HepG2 (cell line): ENCODE results near the gene ZFYVE27. TPM values are rescaled to one million over a fixed set of nuclear protein-coding genes. Genes with fewer than 3 reads are reported as not detected.

Experiments used
- ARHGAP35 ChIP-seq: sonication (generic); formaldehyde crosslinking; IDR thresholded peaks from 2 replicates; pipeline ENCODE4 v1.9.0; 2022; ENCODE audit warnings: mild to moderate bottlenecking, inconsistent platforms, moderate library complexity, missing genetic modification reagents, borderline replicate concordance
- GLMP ChIP-seq: sonication (generic); formaldehyde crosslinking; IDR thresholded peaks from 2 replicates; pipeline ENCODE4 v1.9.0; 2021; ENCODE audit warnings: missing genetic modification reagents, mild to moderate bottlenecking, borderline replicate concordance
- GTF3A ChIP-seq: sonication (generic); formaldehyde crosslinking; conservative IDR thresholded peaks from 2 replicates; pipeline ENCODE4 v1.4.0; 2020; ENCODE audit warnings: mild to moderate bottlenecking, missing genetic modification reagents
- HDAC1 ChIP-seq: sonication (generic); formaldehyde crosslinking; IDR thresholded peaks from 2 replicates; pipeline ENCODE4 v1.5.1; 2020; ENCODE audit warnings: mild to moderate bottlenecking, missing genetic modification reagents
- KMT2A ChIP-seq: sonication (generic); formaldehyde crosslinking; IDR thresholded peaks from 2 replicates; pipeline ENCODE4 v1.4.0; 2020; ENCODE audit warnings: missing genetic modification reagents
- MAF1 ChIP-seq: sonication (generic); formaldehyde crosslinking; IDR thresholded peaks from 2 replicates; pipeline ENCODE4 v1.5.0; 2020; ENCODE audit warnings: missing genetic modification reagents, borderline replicate concordance
- NFKBIZ ChIP-seq: IDR thresholded peaks from 2 replicates; pipeline ENCODE4 v1.6.1; 2018; ENCODE audit warnings: missing genetic modification reagents, missing compliant biosample characterization
- PRMT3 ChIP-seq: sonication (generic); formaldehyde crosslinking; IDR thresholded peaks from 2 replicates; pipeline ENCODE4 v1.8.1; 2022; ENCODE audit warnings: low read depth, mild to moderate bottlenecking, moderate library complexity, missing genetic modification reagents, borderline replicate concordance
- PTBP1 ChIP-seq: fragments of 200-400 bp; formaldehyde crosslinking; IDR thresholded peaks from 2 replicates; pipeline ENCODE4 v1.6.1; 2018; ENCODE audit warnings: low read length, low read depth; ENCODE audit not compliant: poor library complexity, severe bottlenecking
- SALL2 ChIP-seq: sonication (generic); formaldehyde crosslinking; IDR thresholded peaks from 2 replicates; pipeline ENCODE4 v1.8.1; 2023; ENCODE audit warnings: mild to moderate bottlenecking, missing genetic modification reagents, inconsistent platforms
- SAP130 ChIP-seq: IDR thresholded peaks from 2 replicates; pipeline ENCODE4 v1.6.1; 2016; ENCODE audit warnings: low read depth
- SIN3B ChIP-seq: fragments of 150-350 bp; IDR thresholded peaks from 2 replicates; pipeline ENCODE4 v1.6.1; 2014; ENCODE audit warnings: low read length
- TEAD3 ChIP-seq: optimal IDR thresholded peaks from 2 replicates; pipeline ENCODE3; 2016; ENCODE audit warnings: borderline replicate concordance
- ZNF557 ChIP-seq: sonication (generic); formaldehyde crosslinking; IDR thresholded peaks from 2 replicates; pipeline ENCODE4 v1.4.0; 2020; ENCODE audit warnings: missing genetic modification reagents
- ZNF562 ChIP-seq: sonication (generic); formaldehyde crosslinking; IDR thresholded peaks from 2 replicates; pipeline ENCODE4 v1.8.0; 2022; ENCODE audit warnings: missing genetic modification reagents, borderline replicate concordance
- ZNF749 ChIP-seq: sonication (generic); formaldehyde crosslinking; IDR thresholded peaks from 2 replicates; pipeline ENCODE4 v1.8.0; 2022; ENCODE audit warnings: mild to moderate bottlenecking, missing genetic modification reagents, moderate library complexity, borderline replicate concordance
- ZNF788 ChIP-seq: sonication (generic); formaldehyde crosslinking; IDR thresholded peaks from 2 replicates; pipeline ENCODE4 v1.5.0; 2020; ENCODE audit warnings: mild to moderate bottlenecking, missing genetic modification reagents, borderline replicate concordance
- polyA plus RNA-seq, 8 experiments: library from polyadenylated mRNA; depleted of rRNA in 3 of 8; stranded (reverse) in 7 of 8; unstranded in 1 of 8; fragments of >200 nt; fragmentation: Illumina TruSeq in 4 of 8; extraction: Trizol in 4 of 8; gene quantifications; 2 replicates each; pipeline versions ENCODE4 v1.2.1 to v1.2.3, GENCODE V29; 2011 to 2016; ENCODE audit warnings: low read depth in 4 of 8, missing spikeins in 1 of 8, mixed read lengths in 1 of 8; ENCODE audit not compliant: insufficient read depth in 1 of 8
- total RNA-seq, 5 experiments: library from RNA; depleted of rRNA; stranded (reverse); fragments of >200 nt; fragmentation: Illumina TruSeq; extraction: Trizol; gene quantifications; 2 replicates each; pipeline ENCODE4 v1.2.3, GENCODE V29; 2016; ENCODE audit warnings: low read depth in 1 of 5
- TF ChIP-seq, protein P1 (sequence below): sonication (generic); formaldehyde crosslinking; conservative IDR thresholded peaks from 2 replicates; pipeline ENCODE4 v1.5.0; 2020; ENCODE audit warnings: missing genetic modification reagents
- TF ChIP-seq, protein P2 (sequence below): sonication (generic); formaldehyde crosslinking; IDR thresholded peaks from 2 replicates; pipeline ENCODE4 v1.5.0; 2020; ENCODE audit warnings: mild to moderate bottlenecking, missing genetic modification reagents
- TF ChIP-seq, protein P3 (sequence below): sonication (generic); formaldehyde crosslinking; IDR thresholded peaks from 2 replicates; pipeline ENCODE4 v1.4.0; 2020; ENCODE audit warnings: missing genetic modification reagents, mild to moderate bottlenecking, borderline replicate concordance

The ZFYVE27 gene
- total and polyA plus RNA-seq, 2 of the 13 experiments (the other 11 are each of a cell fraction or from before 2014, with no cell fraction given): 19.7 to 20.5 TPM

DNA sequence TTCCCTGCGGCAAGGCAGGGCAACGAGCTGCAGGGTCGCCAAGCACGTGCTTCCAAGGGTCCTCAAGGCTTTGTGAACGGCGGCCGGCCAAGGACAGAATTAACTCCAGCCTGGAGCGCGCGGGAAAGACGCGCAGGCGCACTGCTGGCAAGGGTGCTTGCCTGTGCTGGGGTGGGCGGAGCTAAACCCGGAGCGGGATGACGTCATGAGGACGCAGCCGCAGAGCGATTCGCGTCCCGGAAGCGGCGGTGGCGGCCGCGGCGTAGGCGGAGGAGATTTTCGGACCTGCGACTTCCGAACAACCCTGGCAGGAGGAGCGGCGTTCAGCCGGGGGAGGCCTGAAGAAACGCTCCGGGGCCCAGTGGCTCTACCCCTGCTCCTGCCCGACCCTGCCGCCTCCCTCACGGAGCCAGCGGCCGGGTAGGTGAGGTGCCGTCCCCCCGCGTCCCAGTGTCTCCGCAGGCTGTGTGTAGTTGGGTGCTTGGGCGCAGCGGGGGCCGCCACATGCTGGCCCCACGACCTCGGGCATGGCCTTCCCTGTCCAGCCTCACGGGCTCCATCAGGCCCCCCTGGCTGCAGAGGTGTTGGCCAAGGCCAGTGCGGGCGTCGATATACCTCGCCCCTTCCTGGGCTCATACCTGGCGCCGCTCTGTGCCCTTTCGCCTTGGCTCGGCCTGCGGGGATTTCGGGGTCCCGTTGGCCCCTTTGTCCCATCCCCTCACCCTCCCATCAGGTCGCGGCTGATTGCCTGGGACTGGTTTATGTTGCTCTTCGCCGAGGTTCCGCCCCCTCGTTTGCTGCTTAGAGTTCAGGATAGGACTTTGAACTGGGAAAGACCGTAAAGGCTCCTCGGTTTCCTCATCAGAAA is at the start of gene ZFYVE27 (continued):
- TF ChIP-seq GLMP (CRISPR knock-in tag): peak; percentile 82; the same call in 1 of the 2 replicates
- peak; percentile 85 for TF ChIP-seq ARHGAP35 (CRISPR knock-in tag)
- TF ChIP-seq SAP130: peak; percentile 84
- TF ChIP-seq KMT2A (CRISPR knock-in tag): peak; percentile 83; the same call in 1 of the 2 replicates
- TF ChIP-seq, protein P1, sequence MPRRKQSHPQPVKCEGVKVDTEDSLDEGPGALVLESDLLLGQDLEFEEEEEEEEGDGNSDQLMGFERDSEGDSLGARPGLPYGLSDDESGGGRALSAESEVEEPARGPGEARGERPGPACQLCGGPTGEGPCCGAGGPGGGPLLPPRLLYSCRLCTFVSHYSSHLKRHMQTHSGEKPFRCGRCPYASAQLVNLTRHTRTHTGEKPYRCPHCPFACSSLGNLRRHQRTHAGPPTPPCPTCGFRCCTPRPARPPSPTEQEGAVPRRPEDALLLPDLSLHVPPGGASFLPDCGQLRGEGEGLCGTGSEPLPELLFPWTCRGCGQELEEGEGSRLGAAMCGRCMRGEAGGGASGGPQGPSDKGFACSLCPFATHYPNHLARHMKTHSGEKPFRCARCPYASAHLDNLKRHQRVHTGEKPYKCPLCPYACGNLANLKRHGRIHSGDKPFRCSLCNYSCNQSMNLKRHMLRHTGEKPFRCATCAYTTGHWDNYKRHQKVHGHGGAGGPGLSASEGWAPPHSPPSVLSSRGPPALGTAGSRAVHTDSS (CRISPR knock-in tag): no peak
- TF ChIP-seq PRMT3 (CRISPR knock-in tag): peak; percentile 91; the same call in 1 of the 2 replicates
- peak; percentile 92; the same call in 1 of the 2 replicates for TF ChIP-seq ZNF557 (CRISPR knock-in tag)
- peak; percentile 62; the same call in 1 of the 2 replicates for TF ChIP-seq NFKBIZ
- no peak for TF ChIP-seq PTBP1
- TF ChIP-seq, protein P2, sequence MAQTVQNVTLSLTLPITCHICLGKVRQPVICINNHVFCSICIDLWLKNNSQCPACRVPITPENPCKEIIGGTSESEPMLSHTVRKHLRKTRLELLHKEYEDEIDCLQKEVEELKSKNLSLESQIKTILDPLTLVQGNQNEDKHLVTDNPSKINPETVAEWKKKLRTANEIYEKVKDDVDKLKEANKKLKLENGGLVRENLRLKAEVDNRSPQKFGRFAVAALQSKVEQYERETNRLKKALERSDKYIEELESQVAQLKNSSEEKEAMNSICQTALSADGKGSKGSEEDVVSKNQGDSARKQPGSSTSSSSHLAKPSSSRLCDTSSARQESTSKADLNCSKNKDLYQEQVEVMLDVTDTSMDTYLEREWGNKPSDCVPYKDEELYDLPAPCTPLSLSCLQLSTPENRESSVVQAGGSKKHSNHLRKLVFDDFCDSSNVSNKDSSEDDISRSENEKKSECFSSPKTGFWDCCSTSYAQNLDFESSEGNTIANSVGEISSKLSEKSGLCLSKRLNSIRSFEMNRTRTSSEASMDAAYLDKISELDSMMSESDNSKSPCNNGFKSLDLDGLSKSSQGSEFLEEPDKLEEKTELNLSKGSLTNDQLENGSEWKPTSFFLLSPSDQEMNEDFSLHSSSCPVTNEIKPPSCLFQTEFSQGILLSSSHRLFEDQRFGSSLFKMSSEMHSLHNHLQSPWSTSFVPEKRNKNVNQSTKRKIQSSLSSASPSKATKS (CRISPR knock-in tag): no peak
- TF ChIP-seq HDAC1: peak; percentile 94
- peak; percentile 45 for TF ChIP-seq TEAD3 (CRISPR knock-in tag)
- TF ChIP-seq SIN3B: no peak
- TF ChIP-seq ZNF749: peak; percentile 98
- TF ChIP-seq, protein P3, sequence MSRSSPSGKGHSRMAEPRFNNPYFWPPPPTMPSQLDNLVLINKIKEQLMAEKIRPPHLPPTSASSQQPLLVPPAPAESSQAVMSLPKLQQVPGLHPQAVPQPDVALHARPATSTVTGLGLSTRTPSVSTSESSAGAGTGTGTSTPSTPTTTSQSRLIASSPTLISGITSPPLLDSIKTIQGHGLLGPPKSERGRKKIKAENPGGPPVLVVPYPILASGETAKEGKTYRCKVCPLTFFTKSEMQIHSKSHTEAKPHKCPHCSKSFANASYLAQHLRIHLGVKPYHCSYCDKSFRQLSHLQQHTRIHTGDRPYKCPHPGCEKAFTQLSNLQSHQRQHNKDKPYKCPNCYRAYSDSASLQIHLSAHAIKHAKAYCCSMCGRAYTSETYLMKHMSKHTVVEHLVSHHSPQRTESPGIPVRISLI (CRISPR knock-in tag): peak; percentile 21; the same call in 1 of the 2 replicates
- no peak for TF ChIP-seq MAF1 (CRISPR knock-in tag)
- TF ChIP-seq ZNF562 (CRISPR knock-in tag): peak; percentile 85; the same call in 1 of the 2 replicates
- TF ChIP-seq SALL2: peak; percentile 96
- no peak; the same call in 1 of the 2 replicates for TF ChIP-seq ZNF788 (CRISPR knock-in tag)
- no peak for TF ChIP-seq GTF3A
